H1 (cell line): ENCODE results near the gene RHEX. TPM values are rescaled to one million over a fixed set of nuclear protein-coding genes. Genes with fewer than 3 reads are reported as not detected.

Experiments
- CTCF ChIA-PET: fragments of 300-600 bp; sonication (Branson Sonifier 250); formaldehyde crosslinking; loops from one replicate; lab custom pipeline; 2021; ENCODE audit not compliant: partially characterized antibody; lab: Charles Lee
- POLR2A ChIA-PET: fragments of 300-600 bp; sonication (Branson Sonifier 250); formaldehyde crosslinking; loops from one replicate; lab custom pipeline; 2021; ENCODE audit warnings: inconsistent platforms; ENCODE audit not compliant: partially characterized antibody; lab: Charles Lee
- DNase-seq, 2 experiments: peaks; one replicate each; pipeline versions ENCODE4 v3.0.0 to v3.0.0-alpha.2; 2010 to 2022; ENCODE audit warnings: low spot score in 2 of 2, low read depth in 1 of 2, mixed read lengths in 1 of 2
- FAIRE-seq: peaks from 2 replicates; lab custom pipeline; 2011; peaks lifted over from hg19 to GRCh38; lab: Jason Lieb, UNC
- H2AFZ ChIP-seq: 2 replicates; pipeline ENCODE4 v1.8.1; 2012; ENCODE audit warnings: low read length, inconsistent platforms
- H2AK5ac ChIP-seq: 2 replicates; pipeline ENCODE4 v1.6.1; 2013; ENCODE audit warnings: low read depth, low read length
- H2BK120ac ChIP-seq: replicated peaks from 2 replicates; pipeline ENCODE3; 2013; ENCODE audit warnings: low read depth, low read length, inconsistent platforms
- H2BK12ac ChIP-seq: 2 replicates; pipeline ENCODE4 v1.6.1; 2013; ENCODE audit warnings: low read depth, low read length
- H2BK15ac ChIP-seq: 2 replicates; pipeline ENCODE4 v1.6.1; 2013; ENCODE audit warnings: low read length
- H2BK20ac ChIP-seq: 2 replicates; pipeline ENCODE4 v1.6.1; 2013; ENCODE audit warnings: low read length
- H2BK5ac ChIP-seq: 2 replicates; pipeline ENCODE4 v1.6.1; 2013; ENCODE audit warnings: low read depth, low read length
- H3K14ac ChIP-seq: 2 replicates; pipeline ENCODE4 v1.6.1; 2013; ENCODE audit warnings: inconsistent platforms; ENCODE audit not compliant: insufficient read length
- H3K18ac ChIP-seq: 2 replicates; pipeline ENCODE4 v1.6.1; 2013; ENCODE audit warnings: low read length; ENCODE audit errors: extremely low read depth
- H3K23ac ChIP-seq: 2 replicates; pipeline ENCODE4 v1.6.1; 2013; ENCODE audit warnings: inconsistent platforms; ENCODE audit not compliant: insufficient read length
- H3K23me2 ChIP-seq: 2 replicates; pipeline ENCODE4 v1.6.1; 2013; ENCODE audit warnings: low read depth, low read length
- H3K27ac ChIP-seq: 2 replicates; pipeline ENCODE4 v1.6.1; 2011; ENCODE audit warnings: low read depth, low read length, inconsistent platforms
- H3K27me3 ChIP-seq, 4 experiments: replicated peaks in 1 of 4; 1 replicate in 1 of 4; 2 replicates in 3 of 4; pipeline versions ENCODE4 v1.6.1 to v1.8.1; 2011 to 2013; ENCODE audit warnings: low read length in 3 of 4, mild to moderate bottlenecking in 3 of 4, inconsistent platforms in 2 of 4, mixed read lengths in 2 of 4, moderate library complexity in 1 of 4; ENCODE audit not compliant: control insufficient read depth in 3 of 4, insufficient read depth in 3 of 4; ENCODE audit errors: extremely low read depth in 1 of 4
- H3K36me3 ChIP-seq, 4 experiments: 2 replicates each; pipeline versions ENCODE4 v1.6.1 to v1.8.1; 2011 to 2013; ENCODE audit warnings: mild to moderate bottlenecking in 4 of 4, low read length in 3 of 4, moderate library complexity in 2 of 4, control low read depth in 1 of 4, inconsistent platforms in 1 of 4; ENCODE audit not compliant: insufficient read depth in 4 of 4, control insufficient read depth in 2 of 4
- H3K4ac ChIP-seq: replicated peaks from 2 replicates; pipeline ENCODE3; 2013; ENCODE audit warnings: low read length, low read depth, mixed read lengths, inconsistent platforms; ENCODE audit not compliant: insufficient read length
- H3K4me1 ChIP-seq, 4 experiments: replicated peaks in 1 of 4; 1 replicate in 1 of 4; 2 replicates in 3 of 4; pipeline versions ENCODE4 v1.6.1 to v1.8.1; 2011 to 2013; ENCODE audit warnings: low read length in 3 of 4, inconsistent platforms in 2 of 4, mixed read lengths in 1 of 4; ENCODE audit not compliant: insufficient read depth in 4 of 4, control insufficient read depth in 3 of 4
- H3K4me2 ChIP-seq, 2 experiments: 2 replicates each; pipeline versions ENCODE4 v1.6.1 to v1.8.1; 2011 to 2013; ENCODE audit warnings: low read depth in 2 of 2, low read length in 2 of 2, control low read depth in 1 of 2, inconsistent platforms in 1 of 2, mild to moderate bottlenecking in 1 of 2; ENCODE audit not compliant: insufficient read depth in 1 of 2
- H3K4me3 ChIP-seq, 4 experiments: fragments of 200-600, 300-600 bp in 1 of 4; sonication (generic), shearing (Covaris generic), sonication (Bioruptor Twin) in 1 of 4; 2 replicates each; pipeline versions ENCODE4 v1.5.1 to v1.8.1; 2011 to 2016; ENCODE audit warnings: low read length in 4 of 4, low read depth in 3 of 4, control low read depth in 2 of 4, inconsistent platforms in 2 of 4, mild to moderate bottlenecking in 2 of 4, mixed read lengths in 1 of 4, moderate library complexity in 1 of 4; ENCODE audit not compliant: insufficient read depth in 2 of 4; ENCODE audit errors: extremely low read depth in 1 of 4
- H3K56ac ChIP-seq: replicated peaks from 2 replicates; pipeline ENCODE3; 2013; ENCODE audit warnings: low read depth, mild to moderate bottlenecking, mixed read lengths, low read length, inconsistent platforms; ENCODE audit not compliant: insufficient read length
- H3K79me1 ChIP-seq: 2 replicates; pipeline ENCODE4 v1.6.1; 2013; ENCODE audit warnings: low read depth, low read length, control low read depth
- H3K79me2 ChIP-seq, 2 experiments: 2 replicates each; pipeline versions ENCODE4 v1.6.1 to v1.8.1; 2012 to 2013; ENCODE audit warnings: low read length in 2 of 2, mild to moderate bottlenecking in 2 of 2, inconsistent platforms in 1 of 2; ENCODE audit not compliant: insufficient read depth in 2 of 2, control insufficient read depth in 1 of 2
- H3K9ac ChIP-seq, 4 experiments: replicated peaks in 1 of 4; 1 replicate in 1 of 4; 2 replicates in 3 of 4; pipeline versions ENCODE4 v1.6.1 to v1.8.1; 2011 to 2013; ENCODE audit warnings: low read depth in 3 of 4, low read length in 3 of 4, control low read depth in 2 of 4, mild to moderate bottlenecking in 2 of 4, moderate library complexity in 2 of 4, inconsistent platforms in 1 of 4; ENCODE audit errors: extremely low read depth in 1 of 4
- H3K9me3 ChIP-seq, 2 experiments: 2 replicates each; pipeline versions ENCODE4 v1.6.1 to v1.8.1; 2012 to 2013; ENCODE audit warnings: mild to moderate bottlenecking in 2 of 2, moderate library complexity in 2 of 2, control low read depth in 1 of 2, inconsistent platforms in 1 of 2, low read depth in 1 of 2, low read length in 1 of 2, mixed read lengths in 1 of 2; ENCODE audit not compliant: insufficient read depth in 2 of 2
- H4K20me1 ChIP-seq, 2 experiments: replicated peaks in 1 of 2; 2 replicates each; pipeline versions ENCODE3 to v1.8.1; 2011 to 2013; ENCODE audit warnings: inconsistent platforms in 2 of 2, low read length in 2 of 2, mild to moderate bottlenecking in 1 of 2; ENCODE audit not compliant: insufficient read depth in 2 of 2, control insufficient read depth in 1 of 2
- H4K5ac ChIP-seq: 2 replicates; pipeline ENCODE4 v1.6.1; 2013; ENCODE audit warnings: low read length, low read depth, mixed read lengths, inconsistent platforms; ENCODE audit not compliant: insufficient read length
- H4K8ac ChIP-seq: 2 replicates; pipeline ENCODE4 v1.8.0; 2013; ENCODE audit warnings: mild to moderate bottlenecking, moderate library complexity, low read length, inconsistent platforms; ENCODE audit not compliant: insufficient read depth; ENCODE audit errors: extremely low read depth
- H4K91ac ChIP-seq: replicated peaks from 2 replicates; pipeline ENCODE3; 2013; ENCODE audit warnings: low read length, mixed read lengths, inconsistent platforms; ENCODE audit not compliant: insufficient read length
- BCL11A ChIP-seq, 2 experiments: IDR thresholded peaks; one replicate each; pipeline ENCODE4 v1.6.1; 2011; ENCODE audit warnings: low read depth in 2 of 2, low read length in 2 of 2, mild to moderate bottlenecking in 2 of 2
- EGR1 ChIP-seq: IDR thresholded peaks from 2 replicates; pipeline ENCODE4 v1.6.1; 2011; ENCODE audit warnings: low read depth, low read length, borderline replicate concordance
- EP300 ChIP-seq, 2 experiments: IDR thresholded peaks; 1 replicate in 1 of 2; 2 replicates in 1 of 2; pipeline ENCODE4 v1.6.1; 2011 to 2012; ENCODE audit warnings: low read depth in 2 of 2, low read length in 2 of 2, mild to moderate bottlenecking in 2 of 2, borderline replicate concordance in 1 of 2, inconsistent platforms in 1 of 2, moderate library complexity in 1 of 2
- EZH2 ChIP-seq: fragments of 200-600 bp; sonication (generic); IDR thresholded peaks from 2 replicates; pipeline ENCODE4 v1.7.1; 2012; ENCODE audit warnings: low read depth, mild to moderate bottlenecking, moderate library complexity, low read length, inconsistent platforms; ENCODE audit not compliant: severe bottlenecking
- KDM1A ChIP-seq: fragments of 200-600, 300-600 bp; sonication (generic); IDR thresholded peaks from 2 replicates; pipeline ENCODE4 v1.7.1; 2016; ENCODE audit warnings: mild to moderate bottlenecking, low read length, borderline replicate concordance
- KDM4A ChIP-seq: IDR thresholded peaks from one replicate; pipeline ENCODE4 v1.7.1; 2012; ENCODE audit warnings: low read depth, mild to moderate bottlenecking, moderate library complexity, low read length, inconsistent platforms; ENCODE audit not compliant: severe bottlenecking
- NRF1 ChIP-seq: IDR thresholded peaks from 2 replicates; pipeline ENCODE4 v1.6.1; 2011; ENCODE audit warnings: mild to moderate bottlenecking, low read depth, low read length, improper control_type of control experiment
- POU5F1 ChIP-seq: IDR thresholded peaks from 2 replicates; pipeline ENCODE4 v1.6.1; 2011; ENCODE audit warnings: low read depth, mild to moderate bottlenecking, low read length, moderate library complexity
- SIX5 ChIP-seq: IDR thresholded peaks from 2 replicates; pipeline ENCODE4 v1.6.1; 2011; ENCODE audit warnings: mild to moderate bottlenecking, low read depth, low read length
- ZNF274 ChIP-seq: IDR thresholded peaks from 2 replicates; pipeline ENCODE4 v1.7.0; 2012; ENCODE audit warnings: low read length, borderline replicate concordance; ENCODE audit errors: extremely low read depth
- WGBS, 2 experiments: shearing (Covaris generic) in 1 of 2; methylation state at CpG; one replicate each; pipeline versions ENCODE4 v1.1.6 to v1.1.7; 2013 to 2015; ENCODE audit warnings: low lambda C conversion rate in 2 of 2, mixed read lengths in 2 of 2, inconsistent platforms in 1 of 2, low coverage in 1 of 2, missing lambda C conversion rate in 1 of 2; ENCODE audit not compliant: insufficient replicate concordance in 2 of 2, insufficient coverage in 1 of 2, insufficient read length in 1 of 2; ENCODE audit errors: extremely low coverage in 1 of 2, missing lambda C conversion rate in 1 of 2; 5-methylcytosine and 5-hydroxymethylcytosine counted together
- polyA plus RNA-seq, 7 experiments: library from polyadenylated mRNA; depleted of rRNA in 3 of 7; stranded (reverse) in 5 of 7; unstranded in 2 of 7; fragments of >200 nt in 5 of 7; fragments of 200-250 nt in 2 of 7; gene quantifications; 1 replicate in 5 of 7; 2 replicates in 1 of 7; 4 replicates in 1 of 7; pipeline versions ENCODE4 v1.2.1 to v1.2.3, GENCODE V29; 2011 to 2013; ENCODE audit warnings: missing spikeins in 2 of 7, mixed read lengths in 2 of 7
- total RNA-seq: library from RNA; stranded (reverse); fragmentation: NEBNext Ultra II Directional; extraction: Animal tissue kit (Norgen Biotek cat#: 25700); gene quantifications from 2 replicates; pipeline ENCODE4 v1.2.1, GENCODE V29; 2021
- TF ChIP-seq, protein P1 (sequence below): IDR thresholded peaks from 2 replicates; pipeline ENCODE4 v1.6.1; 2012; ENCODE audit warnings: low read length, inconsistent platforms

Gene RHEX
- total and polyA plus RNA-seq, 2 of the 8 experiments (the other 6 are each of a cell fraction or from before 2014, with no cell fraction given) = not detected

DNA sequence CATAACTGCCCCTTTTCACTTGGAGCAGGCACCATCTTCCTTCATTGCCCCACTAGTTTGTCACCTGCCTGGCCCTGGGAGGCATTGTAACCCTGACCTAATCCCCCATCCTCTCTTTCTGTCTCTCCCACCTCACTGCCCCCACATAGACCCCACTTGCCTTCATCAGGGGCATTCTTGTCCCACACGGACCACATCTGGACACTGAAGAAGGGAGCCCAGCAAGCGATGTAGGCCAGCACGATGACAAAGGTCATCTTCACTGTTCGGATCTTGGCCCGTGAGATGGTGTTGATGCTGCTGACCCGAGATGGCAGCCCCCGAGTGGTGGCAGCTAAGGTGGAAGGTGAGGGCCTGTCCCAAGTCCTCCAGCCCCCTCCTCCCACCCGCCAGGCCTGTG, 62.8 kb downstream of the RHEX start:
- Histone ChIP-seq H3K4me1 (peaks cover 0 to 3% (median 2%) of the 10 kb centered on the region in 4 experiments; a peak in 3 of 7 replicates), H3K23ac (no peak overlapping the region), H3K4me3 (no peak overlapping the region), H2AFZ (no peak overlapping the region), H4K5ac (no peak overlapping the region), H3K4ac (no peak overlapping the region), H3K79me1 (peaks cover 2% of the 10 kb centered on the region; the same call in 1 of the 2 replicates), H3K9ac (no peak overlapping the region), H4K8ac (no peak overlapping the region), H4K91ac (no peak overlapping the region), H2BK15ac (no peak overlapping the region), H3K9me3 (no peaks in the 10 kb centered on the region; a peak in 1 of 4 replicates), H3K27me3 (peaks cover 3 to 26% (median 24%) of the 10 kb centered on the region in 4 experiments), H2AK5ac (no peak overlapping the region), H2BK12ac (no peak overlapping the region), H3K4me2 (no peak overlapping the region), H2BK120ac (no peak overlapping the region), H4K20me1 (peaks cover 0 to 2% of the 10 kb centered on the region in 2 experiments), H3K56ac (no peak overlapping the region), H3K14ac (no peak overlapping the region)
- no peak for FAIRE-seq
- POLR2A ChIA-PET = no interaction called here
- CTCF ChIA-PET = interaction anchor here (1.2 to 2.8 kb wide), 4 partner anchors 10 to 132 kb away, joined by 3 to 14 read pairs (median 5); no protein-coding TSS in a partner anchor
- no peak for TF ChIP-seq KDM4A
- no peak for TF ChIP-seq ZNF274
- TF ChIP-seq POU5F1 = no peak
- no peak for TF ChIP-seq EGR1
- TF ChIP-seq BCL11A (IDR thresholded peaks at IDR 0.05; ENCODE audit: low read depth in 2 of 2, low read length in 2 of 2) = no peak
- TF ChIP-seq SIX5 = no peak
- no peak for TF ChIP-seq EP300 (IDR thresholded peaks at IDR 0.05; ENCODE audit: borderline replicate concordance in 1 of 2, low read depth in 2 of 2, low read length in 2 of 2)
- TF ChIP-seq KDM1A = no peak
- no peak for TF ChIP-seq EZH2
- no peak for TF ChIP-seq NRF1
- TF ChIP-seq, protein P1, sequence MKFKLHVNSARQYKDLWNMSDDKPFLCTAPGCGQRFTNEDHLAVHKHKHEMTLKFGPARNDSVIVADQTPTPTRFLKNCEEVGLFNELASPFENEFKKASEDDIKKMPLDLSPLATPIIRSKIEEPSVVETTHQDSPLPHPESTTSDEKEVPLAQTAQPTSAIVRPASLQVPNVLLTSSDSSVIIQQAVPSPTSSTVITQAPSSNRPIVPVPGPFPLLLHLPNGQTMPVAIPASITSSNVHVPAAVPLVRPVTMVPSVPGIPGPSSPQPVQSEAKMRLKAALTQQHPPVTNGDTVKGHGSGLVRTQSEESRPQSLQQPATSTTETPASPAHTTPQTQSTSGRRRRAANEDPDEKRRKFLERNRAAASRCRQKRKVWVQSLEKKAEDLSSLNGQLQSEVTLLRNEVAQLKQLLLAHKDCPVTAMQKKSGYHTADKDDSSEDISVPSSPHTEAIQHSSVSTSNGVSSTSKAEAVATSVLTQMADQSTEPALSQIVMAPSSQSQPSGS = no peak
- TF ChIP-seq, all 59 proteins: peak for 0
- Histone ChIP-seq H3K27ac (no peak overlapping the region), H2BK5ac (no peak overlapping the region), H3K18ac (no peak overlapping the region), H3K23me2 (peaks cover 16% of the 10 kb centered on the region), H3K79me2 (no peaks in the 10 kb centered on the region), H2BK20ac (no peak overlapping the region), H3K36me3 (no peaks in the 10 kb centered on the region)
- DNase-seq = peak in 1 of 2 experiments; percentile 29
- WGBS, 2 experiments = 95% methylated on average over 8 of the region's 8 CpGs; no CpG with 5 or more reads in 1 of the 2 experiments
